Islet precursor cell (in vitro differentiated cells): ENCODE data around the gene PPP1R14D.
A peak's percentile ranks its signal among the peaks of the same experiment; 100 is the strongest.

Source experiments
- DNase-seq: peaks from one replicate; pipeline ENCODE4 v3.0.0-alpha.2; 2018

PPP1R14D gene

DNA sequence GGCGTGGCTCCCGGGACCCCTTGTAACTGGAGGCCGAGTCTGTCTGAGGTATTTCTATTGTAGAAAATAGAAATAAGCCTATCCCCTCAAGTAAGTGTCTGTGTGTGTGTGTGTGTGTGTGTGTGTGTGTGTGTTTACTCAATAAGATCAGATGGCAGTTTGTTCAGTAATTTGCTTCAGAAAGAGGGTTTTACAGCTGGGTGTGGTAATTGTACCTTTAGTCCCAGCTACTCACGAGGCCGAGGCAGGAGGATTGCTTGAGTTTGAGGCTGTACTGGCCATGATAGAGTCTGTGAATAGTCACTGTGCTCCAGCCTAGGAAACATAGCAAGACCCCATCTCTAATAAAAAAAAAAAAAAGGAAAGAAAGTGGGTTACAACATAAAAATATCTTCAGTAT, 24.0 kb upstream of the PPP1R14D start:
- peak; percentile 34 for DNase-seq

GRCh38 chr15:40850576-40851112, 22.1 kb upstream of the PPP1R14D start:
- DNase-seq: no peak

GRCh38 chr15:40847223-40847961, 18.9 kb upstream of the PPP1R14D start:
- DNase-seq: peak; percentile 97

DNA sequence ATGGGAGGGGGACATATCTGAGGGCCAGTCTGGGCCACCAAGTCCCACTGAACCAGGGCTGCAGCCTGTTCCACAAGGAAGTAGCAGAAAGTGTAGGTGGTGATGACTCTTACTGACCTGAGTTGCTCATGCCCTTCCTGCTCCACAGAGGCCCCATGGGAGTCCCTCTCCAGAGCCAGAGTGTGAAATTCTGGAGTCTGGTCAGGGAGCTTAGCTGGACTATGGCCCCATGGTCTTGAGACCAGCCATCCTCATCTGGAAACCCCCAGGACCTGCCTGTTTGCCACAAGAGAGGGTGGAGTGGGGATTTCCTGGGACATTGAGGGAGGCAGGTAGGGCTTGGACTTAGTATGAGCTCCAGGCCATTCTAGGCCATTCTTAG, 18.3 kb upstream of the PPP1R14D start:
- DNase-seq: no peak

- DNase-seq: peak; percentile 97
These were observed 17.2 kb upstream of the PPP1R14D start for GRCh38 chr15:40845511-40846284.

DNA sequence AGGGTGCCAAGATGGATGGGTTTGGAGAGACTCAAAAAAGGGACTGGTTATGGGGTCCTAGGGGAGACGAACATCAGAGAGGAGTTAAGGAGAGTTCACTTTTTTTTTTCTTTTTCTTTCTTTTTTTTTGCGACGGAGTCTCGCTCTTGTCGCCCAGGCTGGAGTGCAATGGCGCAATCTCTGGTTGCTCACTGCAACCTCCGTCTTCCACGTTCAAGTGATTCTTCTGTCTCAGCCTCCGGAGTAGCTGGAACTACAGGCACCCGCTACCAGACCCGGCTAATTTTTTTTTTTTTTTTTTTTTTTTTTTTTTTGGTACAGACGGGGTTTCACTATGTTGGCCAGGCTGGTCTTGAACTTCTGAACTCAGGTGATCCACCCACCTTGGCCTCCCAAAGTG, 16.5 kb upstream of the PPP1R14D start:
- no peak for DNase-seq

DNA sequence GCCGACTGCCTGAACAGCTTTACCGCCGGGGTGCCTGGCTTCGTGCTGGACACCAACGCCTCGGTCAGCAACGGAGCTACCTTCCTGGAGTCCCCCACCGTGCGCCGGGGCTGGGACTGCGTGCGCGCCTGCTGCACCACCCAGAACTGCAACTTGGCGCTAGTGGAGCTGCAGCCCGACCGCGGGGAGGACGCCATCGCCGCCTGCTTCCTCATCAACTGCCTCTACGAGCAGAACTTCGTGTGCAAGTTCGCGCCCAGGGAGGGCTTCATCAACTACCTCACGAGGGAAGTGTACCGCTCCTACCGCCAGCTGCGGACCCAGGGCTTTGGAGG, 16.2 kb upstream of the PPP1R14D start:
- DNase-seq: peak; percentile 76

DNA sequence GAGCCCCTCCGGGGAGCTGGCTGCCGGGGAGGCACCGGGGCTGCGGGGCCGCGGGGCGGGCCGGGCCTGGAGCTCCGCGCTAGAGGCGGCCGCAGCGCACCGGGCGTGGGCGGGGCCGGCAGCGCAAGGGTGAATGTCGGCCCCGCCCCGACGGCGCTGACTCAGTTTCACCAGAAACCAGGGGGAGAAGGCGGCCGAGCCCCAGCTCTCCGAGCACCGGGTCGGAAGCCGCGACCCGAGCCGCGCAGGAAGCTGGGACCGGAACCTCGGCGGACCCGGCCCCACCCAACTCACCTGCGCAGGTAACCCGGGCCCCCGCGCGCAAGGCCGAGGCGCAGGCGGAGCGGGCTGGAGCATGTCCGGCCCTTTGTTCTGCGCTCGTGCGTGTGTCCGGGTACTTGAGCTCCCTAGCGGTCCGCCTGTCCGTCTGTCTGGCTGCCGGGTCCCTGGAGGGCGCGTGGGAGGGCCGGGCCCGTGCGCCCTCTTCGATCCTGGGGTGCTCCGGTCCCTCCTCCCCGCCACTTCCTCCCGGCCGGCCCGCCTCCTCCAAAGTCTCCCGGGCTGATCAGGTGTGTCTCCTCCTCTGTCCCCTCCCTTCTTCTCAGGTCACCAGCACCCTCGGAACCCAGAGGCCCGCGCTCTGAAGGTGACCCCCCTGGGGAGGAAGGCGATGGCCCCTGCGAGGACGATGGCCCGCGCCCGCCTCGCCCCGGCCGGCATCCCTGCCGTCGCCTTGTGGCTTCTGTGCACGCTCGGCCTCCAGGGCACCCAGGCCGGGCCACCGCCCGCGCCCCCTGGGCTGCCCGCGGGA, 15.6 kb upstream of the PPP1R14D start, which contains the start of gene SPINT1:
TSS of gene SPINT1 (plus strand) at position 164 of the 811 bp plus-strand sequence. CDS start at position 671, 507 bp downstream.
- DNase-seq: peak; percentile 70

GRCh38 chr15:40843261-40843884, 14.9 kb upstream of the PPP1R14D start:
- no peak for DNase-seq

GRCh38 chr15:40841741-40842140, 13.2 kb upstream of the PPP1R14D start:
- no peak for DNase-seq

DNA sequence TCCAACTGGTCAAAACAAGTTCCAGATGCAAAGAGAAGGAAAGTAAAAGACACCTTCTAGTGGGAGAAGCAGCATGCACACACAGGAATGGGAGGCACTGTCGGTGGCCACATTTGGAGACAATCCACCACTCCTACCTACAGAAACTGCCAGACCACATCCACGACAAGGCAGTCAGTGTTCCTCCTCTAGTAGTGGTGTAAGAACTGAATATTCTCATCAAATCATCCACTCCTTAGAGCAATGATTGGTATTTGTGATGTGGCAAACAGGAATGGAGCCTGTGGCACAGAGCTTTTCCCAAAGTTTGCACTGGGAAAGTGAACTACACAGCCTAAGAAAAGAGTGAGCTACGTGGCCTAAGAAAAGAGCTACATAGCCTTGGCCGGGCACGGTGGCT, 10.2 kb upstream of the PPP1R14D start:
- DNase-seq: no peak

DNA sequence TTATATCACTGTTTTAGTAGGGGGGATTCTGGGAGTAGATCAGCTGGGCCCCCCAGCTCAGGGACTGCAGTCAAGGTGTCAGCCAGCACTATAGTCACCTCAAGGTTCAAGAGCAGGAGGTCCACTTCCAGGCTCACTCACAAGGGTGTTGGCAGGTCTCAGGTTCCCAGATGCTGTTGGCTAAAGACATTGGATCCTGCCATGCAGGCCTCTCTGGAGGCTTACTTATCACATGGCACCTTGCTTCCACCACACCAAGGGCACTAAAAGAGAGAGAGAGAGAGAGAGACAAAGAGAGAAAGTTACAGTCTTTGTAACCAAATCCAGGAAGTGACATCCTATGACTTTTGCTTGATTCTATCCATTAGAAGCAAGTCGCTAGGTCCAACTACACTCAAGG, 7.5 kb upstream of the PPP1R14D start:
- no peak for DNase-seq

- no peak for DNase-seq
These were observed 4.4 kb upstream of the PPP1R14D start for GRCh38 chr15:40832903-40833302.

- DNase-seq: no peak
These were observed 3.4 kb upstream of the PPP1R14D start for GRCh38 chr15:40831861-40832260.

DNA sequence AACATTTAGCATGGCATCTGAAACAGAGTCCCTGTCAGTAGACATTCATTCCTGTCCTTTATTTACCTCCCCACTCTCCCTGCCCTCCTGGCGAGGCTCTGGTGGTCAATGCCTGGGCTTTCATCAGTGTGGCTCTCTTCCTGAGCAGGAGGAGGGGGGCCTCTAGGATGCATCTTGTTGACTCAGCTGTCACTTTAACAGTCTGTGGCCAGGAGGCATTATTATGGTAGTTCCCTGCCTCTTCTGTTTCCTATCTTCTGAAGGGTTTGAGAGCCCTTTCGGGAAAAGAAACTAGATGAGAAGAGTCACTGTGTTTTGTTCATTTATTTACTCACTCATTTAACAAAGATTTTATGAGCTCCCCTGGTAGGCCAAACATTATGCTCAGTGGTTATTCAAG, 2.4 kb upstream of the PPP1R14D start:
- DNase-seq: no peak

DNA sequence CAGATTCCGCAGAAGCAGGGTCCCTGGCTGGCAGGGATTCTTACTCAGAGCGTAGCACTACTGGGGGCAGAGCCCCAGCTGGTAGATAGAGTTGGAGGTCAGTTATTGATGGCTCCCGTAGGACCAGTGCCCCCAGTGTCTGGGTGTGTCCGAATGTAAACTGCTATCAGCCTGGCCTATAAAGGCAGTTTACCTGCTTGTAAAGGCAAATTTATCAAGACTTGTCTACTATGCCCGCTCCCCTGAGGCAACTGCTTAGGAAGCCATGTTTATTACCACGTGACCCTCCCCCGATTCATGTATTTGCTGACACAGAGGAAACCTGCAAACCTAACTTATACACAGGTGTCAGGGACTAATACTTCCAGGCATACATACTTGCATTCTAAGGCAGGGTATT, 607 bp upstream of the PPP1R14D start:
- DNase-seq: no peak

GRCh38 chr15:40826423-40827075, 2.0 kb downstream of the PPP1R14D start:
- DNase-seq: no peak

DNA sequence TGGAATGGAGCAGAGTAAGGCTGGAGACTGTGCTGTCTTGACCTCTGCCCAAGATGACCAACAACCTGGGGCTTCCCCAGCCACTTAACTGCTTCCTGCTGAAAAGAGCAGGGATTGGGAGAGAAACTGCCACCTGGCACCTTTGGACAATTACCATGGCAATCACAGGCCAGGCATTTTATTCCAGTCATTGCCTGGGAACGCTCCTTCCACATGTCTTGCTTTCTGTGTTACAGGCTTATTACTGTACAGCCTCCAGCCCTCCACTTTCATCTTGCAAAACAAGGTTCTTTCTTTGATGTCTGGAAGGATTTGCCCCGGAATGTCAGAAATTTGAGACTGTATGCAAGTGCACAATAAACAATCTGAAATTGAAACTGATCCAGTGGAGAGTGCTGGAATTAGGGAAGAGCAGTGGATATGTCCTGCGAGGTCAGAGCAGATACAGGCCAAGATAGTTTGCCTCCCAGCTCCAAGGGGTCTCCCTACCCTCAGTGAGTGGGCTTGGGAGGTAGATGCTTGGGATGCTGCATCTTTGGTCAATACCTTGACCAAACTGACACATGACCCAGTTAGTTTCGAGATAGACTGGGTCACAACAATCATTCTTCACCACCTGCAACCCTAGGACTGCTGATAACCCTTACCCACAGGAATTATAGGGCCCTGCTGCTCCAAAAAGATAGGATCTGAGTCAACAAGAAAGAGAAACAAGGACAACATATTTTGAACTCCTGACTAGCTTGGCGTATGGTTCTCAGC, 2.7 kb downstream of the PPP1R14D start:
- peak; percentile 80 for DNase-seq

DNA sequence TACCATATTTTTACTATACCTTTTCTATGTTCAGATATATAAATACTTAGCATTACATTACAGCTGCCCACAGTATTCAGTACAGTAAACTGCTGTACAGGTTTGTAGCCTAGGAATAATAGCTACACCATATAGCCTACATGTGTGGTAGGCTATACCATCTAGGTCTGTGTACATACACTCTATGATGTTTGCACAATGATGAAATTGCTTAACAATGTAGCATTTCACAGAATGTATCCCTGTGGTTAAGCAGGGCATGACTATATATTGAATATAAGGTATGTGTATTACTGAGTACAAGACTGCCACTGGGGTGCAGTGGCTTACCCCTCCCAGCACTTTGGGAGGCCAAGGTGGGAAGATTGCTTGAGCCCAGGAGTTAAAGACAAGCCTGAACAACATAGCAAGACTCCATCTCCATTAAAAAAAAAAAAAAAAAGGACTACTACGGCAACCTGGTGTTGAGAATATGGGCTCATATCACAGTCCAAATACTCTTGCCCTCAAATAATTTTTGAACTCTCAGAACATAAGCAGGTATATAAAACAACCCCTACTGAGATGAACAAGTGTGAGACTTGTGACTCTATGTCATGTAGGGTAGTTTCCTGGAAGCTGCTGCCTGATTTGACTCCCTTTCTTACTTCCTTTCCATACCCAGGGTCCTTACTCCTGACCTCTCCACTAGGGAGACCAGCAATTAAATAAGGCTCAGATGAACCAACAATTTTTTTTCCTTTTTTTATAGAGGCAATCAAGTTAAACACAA, 4.8 kb downstream of the PPP1R14D start:
- DNase-seq: no peak

DNA sequence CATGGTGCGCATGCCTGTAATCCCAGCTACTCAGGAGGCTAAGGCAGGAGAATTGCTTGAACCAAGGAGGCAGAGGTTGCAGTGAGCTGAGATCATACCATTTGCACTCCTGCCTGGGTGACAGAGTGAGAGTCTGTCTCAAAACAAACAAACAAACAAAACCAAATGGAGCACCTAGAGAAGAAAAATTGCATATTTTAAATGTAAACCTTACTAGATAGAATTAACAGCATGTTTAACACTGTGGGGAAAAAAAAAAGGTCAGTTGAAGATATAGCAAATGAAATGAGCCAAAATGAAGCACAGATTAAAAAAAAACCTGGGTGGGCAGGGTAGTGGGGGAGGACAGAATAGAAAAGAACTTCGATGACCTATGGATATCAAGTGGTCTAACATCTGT, 7.3 kb downstream of the PPP1R14D start:
- no peak for DNase-seq

- DNase-seq: no peak
These were observed 9.5 kb downstream of the PPP1R14D start for GRCh38 chr15:40819048-40819447.
